ENCODE measurements around the gene CALN1.
A peak's percentile ranks its signal among the peaks of the same experiment; 100 is the strongest.

The CALN1 gene

GRCh38 chr7:72411419-72411818, 719 bp downstream of the CALN1 start:
- no peak for DNase-seq (ENCODE audit: low read depth)
- H3K4me3 ChIP-seq (ENCODE audit: low read depth, low read length) = no peak overlapping the region

GRCh38 chr7:72409638-72410015, 2.5 kb downstream of the CALN1 start:
- no peak for TF ChIP-seq CTCF (IDR thresholded peaks at IDR 0.05; ENCODE audit: insufficient read depth, low read depth, low read length, missing control alignments)
- no peak for DNase-seq (ENCODE audit: low read depth)
- no peak overlapping the region for H3K4me3 ChIP-seq (ENCODE audit: low read depth, low read length)

More at GRCh38 chr7:72411419-72411818, 719 bp downstream of the CALN1 start:
- no peak for TF ChIP-seq CTCF (IDR thresholded peaks at IDR 0.05; ENCODE audit: insufficient read depth, low read depth, low read length, missing control alignments)

- no peak overlapping the region for H3K4me3 ChIP-seq (ENCODE audit: low read depth, low read length)
- no peak for TF ChIP-seq CTCF (IDR thresholded peaks at IDR 0.05; ENCODE audit: insufficient read depth, low read depth, low read length, missing control alignments)
- no peak for DNase-seq (ENCODE audit: low read depth)
Observed at GRCh38 chr7:72408966-72409637, 3.0 kb downstream of the CALN1 start.

- DNase-seq (ENCODE audit: low read depth) = peak; percentile 41
- TF ChIP-seq CTCF (IDR thresholded peaks at IDR 0.05; ENCODE audit: insufficient read depth, low read depth, low read length, missing control alignments) = no peak
- no peak overlapping the region for H3K4me3 ChIP-seq (ENCODE audit: low read depth, low read length)
Observed at GRCh38 chr7:72406820-72407403, 5.2 kb downstream of the CALN1 start.

GRCh38 chr7:72405871-72406270, 6.3 kb downstream of the CALN1 start:
- TF ChIP-seq CTCF (IDR thresholded peaks at IDR 0.05; ENCODE audit: insufficient read depth, low read depth, low read length, missing control alignments) = no peak
- DNase-seq (ENCODE audit: low read depth) = no peak
- no peak overlapping the region for H3K4me3 ChIP-seq (ENCODE audit: low read depth, low read length)

- H3K4me3 ChIP-seq (ENCODE audit: low read depth, low read length) = no peak overlapping the region
- TF ChIP-seq CTCF (IDR thresholded peaks at IDR 0.05; ENCODE audit: insufficient read depth, low read depth, low read length, missing control alignments) = no peak
- peak; percentile 60 for DNase-seq (ENCODE audit: low read depth)
Observed at GRCh38 chr7:72405418-72405817, 6.7 kb downstream of the CALN1 start.

- no peak for TF ChIP-seq CTCF (IDR thresholded peaks at IDR 0.05; ENCODE audit: insufficient read depth, low read depth, low read length, missing control alignments)
- peak; percentile 59 for DNase-seq (ENCODE audit: low read depth)
- no peak overlapping the region for H3K4me3 ChIP-seq (ENCODE audit: low read depth, low read length)
Observed at GRCh38 chr7:72404743-72405142, 7.4 kb downstream of the CALN1 start.
